Measurements from ENCODE around the gene ZNF83.
"Not testable (repeated sequence)": the region's sequence is repeated elsewhere in the genome, so short reads cannot be mapped to it uniquely, and the experiment has no call there.

ZNF83 gene

DNA sequence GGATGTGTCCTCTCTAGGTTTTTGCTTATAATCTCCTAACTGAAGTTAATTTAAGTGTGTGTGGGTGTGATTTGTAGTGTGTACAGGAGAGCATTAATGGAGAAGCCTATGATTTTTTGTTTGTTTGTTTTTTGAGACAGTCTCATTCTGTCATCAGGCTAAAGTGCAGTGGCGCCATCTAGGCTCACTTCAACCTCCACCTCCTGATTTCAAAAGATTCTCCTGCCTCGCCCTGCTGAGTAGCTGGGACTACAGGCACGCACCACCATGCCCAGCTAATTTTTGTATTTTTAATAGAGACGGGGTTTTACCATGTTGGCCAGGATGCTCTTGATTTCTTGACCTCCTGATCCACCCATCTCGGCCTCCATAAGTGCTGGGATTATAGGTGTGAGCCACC is 47.4 kb downstream of the ZNF83 start:
- Histone ChIP-seq H3K9me3 (ENCODE audit: control insufficient read depth in 1 of 2, low read length in 2 of 2) (peaks cover 5 to 27% of the 10 kb centered on the region in 2 donors), H3K36me3 (ENCODE audit: control insufficient read depth in 1 of 2, insufficient read depth in 2 of 2, low read length in 2 of 2) (peaks cover 19 to 41% of the 10 kb centered on the region in 2 donors), H3K9ac (ENCODE audit: low read depth in 1 of 2, low read length in 2 of 2) (no peak overlapping the region), H3K27ac (ENCODE audit: low read depth, low read length) (no peak overlapping the region), H3K4me1 (ENCODE audit: control insufficient read depth in 1 of 2, insufficient read depth in 2 of 2, low read length in 2 of 2) (no peaks in the 10 kb centered on the region), H3K4me3 (ENCODE audit: low read depth in 1 of 2, low read length in 2 of 2) (no peak overlapping the region), H3K27me3 (ENCODE audit: control insufficient read depth in 1 of 2, insufficient read depth in 2 of 2, low read length in 2 of 2) (no peaks in the 10 kb centered on the region)

DNA sequence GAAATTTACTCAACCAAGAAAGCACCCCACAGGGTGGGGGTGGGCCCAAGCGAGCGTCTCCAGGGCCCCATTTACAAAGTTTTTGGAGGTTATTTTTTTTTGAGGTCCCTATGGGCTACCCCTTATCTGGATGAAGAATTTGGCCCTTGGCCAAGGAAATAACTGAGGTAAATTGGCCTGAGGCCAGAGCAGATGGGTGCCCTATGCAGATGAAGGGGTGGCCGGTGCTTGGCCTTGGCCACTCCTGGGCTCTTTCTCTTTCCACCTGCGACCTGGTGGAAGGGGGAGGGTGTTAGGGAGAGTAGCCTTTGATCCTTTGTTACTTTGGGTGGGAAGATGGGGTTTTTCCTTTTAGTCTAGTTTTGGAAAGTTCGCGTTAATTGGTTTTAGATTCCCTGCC is 52.6 kb downstream of the ZNF83 start:
- H3K9ac ChIP-seq (ENCODE audit: low read depth in 1 of 2, low read length in 2 of 2): no peak overlapping the region
- peaks cover 48 to 62% of the 10 kb centered on the region in 2 donors for H3K36me3 ChIP-seq (ENCODE audit: control insufficient read depth in 1 of 2, insufficient read depth in 2 of 2, low read length in 2 of 2)
- H3K9me3 ChIP-seq (ENCODE audit: control insufficient read depth in 1 of 2, low read length in 2 of 2): peaks cover 36 to 52% of the 10 kb centered on the region in 2 donors
- no peak overlapping the region for H3K27ac ChIP-seq (ENCODE audit: low read depth, low read length)
- H3K27me3 ChIP-seq (ENCODE audit: control insufficient read depth in 1 of 2, insufficient read depth in 2 of 2, low read length in 2 of 2): no peaks in the 10 kb centered on the region
- H3K4me3 ChIP-seq (ENCODE audit: low read depth in 1 of 2, low read length in 2 of 2): no peak overlapping the region
- no peaks in the 10 kb centered on the region for H3K4me1 ChIP-seq (ENCODE audit: control insufficient read depth in 1 of 2, insufficient read depth in 2 of 2, low read length in 2 of 2)

DNA sequence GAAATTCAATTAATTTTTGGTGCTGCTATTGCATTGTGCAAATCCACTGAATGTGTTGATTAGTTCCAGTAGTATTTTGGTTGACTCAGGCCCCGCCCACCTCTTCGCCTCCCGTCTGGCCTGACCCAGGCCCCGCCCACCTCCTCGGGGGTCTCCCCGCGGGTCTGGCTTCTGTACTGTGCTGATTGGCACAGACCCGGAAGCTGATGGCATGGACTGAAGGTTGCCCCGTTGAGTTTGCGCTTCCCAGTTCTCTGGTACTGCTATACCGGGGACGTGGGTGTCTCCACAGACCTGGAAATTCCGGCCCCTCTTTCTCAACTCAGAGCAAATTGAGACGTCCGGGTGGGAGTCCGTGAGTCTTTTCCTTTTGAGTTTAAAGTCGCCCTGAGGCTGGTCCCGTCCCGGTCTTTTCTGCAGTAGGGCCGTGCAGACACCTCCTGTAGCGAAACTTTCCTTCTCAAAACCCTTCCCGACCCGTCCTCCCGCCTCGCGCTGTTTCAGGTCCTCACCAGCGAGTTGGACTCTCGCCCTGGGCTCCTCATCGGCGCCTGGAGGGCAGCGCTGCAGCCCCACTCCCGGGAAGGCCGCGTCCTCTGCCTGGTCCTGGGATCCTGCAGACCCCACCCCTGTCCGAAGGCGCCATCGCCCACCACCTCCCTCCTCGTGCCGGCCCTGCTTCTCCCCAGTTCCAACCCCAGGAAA is 53.3 kb downstream of the ZNF83 start:
- Histone ChIP-seq H3K36me3 (ENCODE audit: control insufficient read depth in 1 of 2, insufficient read depth in 2 of 2, low read length in 2 of 2) (peaks cover 48 to 61% of the 10 kb centered on the region in 2 donors), H3K27me3 (ENCODE audit: control insufficient read depth in 1 of 2, insufficient read depth in 2 of 2, low read length in 2 of 2) (no peaks in the 10 kb centered on the region), H3K4me1 (ENCODE audit: control insufficient read depth in 1 of 2, insufficient read depth in 2 of 2, low read length in 2 of 2) (no peaks in the 10 kb centered on the region), H3K9ac (ENCODE audit: low read depth in 1 of 2, low read length in 2 of 2) (no peak overlapping the region), H3K9me3 (ENCODE audit: control insufficient read depth in 1 of 2, low read length in 2 of 2) (peaks cover 36 to 52% of the 10 kb centered on the region in 2 donors), H3K27ac (ENCODE audit: low read depth, low read length) (no peak overlapping the region), H3K4me3 (ENCODE audit: low read depth in 1 of 2, low read length in 2 of 2) (no peak overlapping the region)

DNA sequence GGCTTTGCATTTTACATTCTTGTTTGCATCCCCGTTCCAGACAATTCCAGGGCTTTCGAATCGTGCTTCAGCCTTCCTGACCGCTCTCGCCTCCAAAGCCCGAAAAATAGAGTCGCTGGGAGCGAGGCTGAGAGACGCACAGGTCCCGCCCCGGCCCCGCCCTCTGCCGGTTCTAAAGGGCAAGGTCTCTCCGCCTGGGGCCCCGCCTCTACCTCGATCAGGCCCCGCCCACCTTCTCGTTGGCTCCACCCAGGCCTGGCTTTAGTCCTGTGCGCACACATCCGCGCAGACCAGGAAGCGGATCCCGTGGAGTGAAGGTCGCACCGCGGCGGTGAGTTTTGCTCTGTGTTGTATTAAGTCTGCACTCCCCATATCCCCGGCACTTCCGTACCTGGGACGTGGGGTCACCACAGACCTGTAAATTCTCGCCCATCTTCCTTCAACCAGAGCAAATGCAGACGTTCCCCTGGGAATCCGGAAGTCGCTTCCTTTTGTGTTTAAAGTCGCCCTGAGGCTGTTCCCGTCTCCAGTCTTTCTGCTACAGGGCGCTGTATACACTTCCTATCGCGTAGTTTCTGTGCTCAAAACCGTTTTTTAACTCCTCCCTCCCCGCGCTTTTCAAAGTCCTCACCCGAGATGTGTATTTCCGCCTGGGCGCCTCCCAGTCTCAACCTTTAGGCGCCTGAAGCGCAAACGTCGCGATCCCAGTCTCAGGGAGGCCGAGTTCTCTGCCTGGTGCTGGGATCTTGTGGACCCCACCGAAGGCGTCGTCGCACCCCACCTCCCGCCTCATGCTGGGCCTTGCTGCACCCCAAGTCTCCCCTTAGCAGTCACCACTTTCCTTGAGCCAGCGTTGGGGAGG is 67.9 kb downstream of the ZNF83 start, which contains the start of gene ZNF701:
Gene ZNF701 (plus strand): TSS at position 288 of the 862 bp plus-strand sequence. CDS start 3,861 bp downstream, outside the sequence.
- Histone ChIP-seq H3K4me1 (ENCODE audit: control insufficient read depth in 1 of 2, insufficient read depth in 2 of 2, low read length in 2 of 2) (peaks cover 0 to 13% of the 10 kb centered on the region in 2 donors), H3K9me3 (ENCODE audit: control insufficient read depth in 1 of 2, low read length in 2 of 2) (peaks cover 26 to 41% of the 10 kb centered on the region in 2 donors), H3K27me3 (ENCODE audit: control insufficient read depth in 1 of 2, insufficient read depth in 2 of 2, low read length in 2 of 2) (no peaks in the 10 kb centered on the region), H3K9ac (ENCODE audit: low read depth in 1 of 2, low read length in 2 of 2) (peak within 1 kb of the TSS; percentile 69 to 87), H3K4me3 (ENCODE audit: low read depth in 1 of 2, low read length in 2 of 2) (peak within 1 kb of the TSS; percentile 90 to 94), H3K27ac (ENCODE audit: low read depth, low read length) (peak within 1 kb of the TSS; percentile 82), H3K36me3 (ENCODE audit: control insufficient read depth in 1 of 2, insufficient read depth in 2 of 2, low read length in 2 of 2) (peaks cover 19 to 30% of the 10 kb centered on the region in 2 donors)

DNA sequence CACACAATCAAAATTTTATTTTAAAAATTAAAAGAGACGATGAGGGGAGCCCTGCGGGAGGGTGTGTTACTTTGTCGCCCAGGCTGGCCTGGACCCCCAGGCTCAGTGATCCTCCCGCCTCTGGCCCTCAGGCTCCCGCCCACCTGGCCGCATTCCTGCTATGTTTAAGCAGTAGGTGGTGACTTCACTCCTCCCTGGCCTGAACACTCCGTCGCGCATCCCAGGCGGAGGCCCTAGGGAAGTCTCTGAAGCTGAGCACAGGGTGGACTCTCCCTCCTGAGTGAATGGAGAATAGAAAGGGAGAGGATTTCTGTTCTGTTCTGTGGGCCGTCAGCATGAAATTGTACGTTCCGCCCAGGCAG is 68.5 kb downstream of the ZNF83 start:
- Histone ChIP-seq H3K9me3 (ENCODE audit: control insufficient read depth in 1 of 2, low read length in 2 of 2) (peaks cover 29 to 44% of the 10 kb centered on the region in 2 donors), H3K36me3 (ENCODE audit: control insufficient read depth in 1 of 2, insufficient read depth in 2 of 2, low read length in 2 of 2) (peaks cover 18 to 26% of the 10 kb centered on the region in 2 donors), H3K9ac (ENCODE audit: low read depth in 1 of 2, low read length in 2 of 2) (peak overlapping the region in 1 of 2 donors; percentile 54), H3K27ac (ENCODE audit: low read depth, low read length) (peak overlapping the region; percentile 62), H3K4me1 (ENCODE audit: control insufficient read depth in 1 of 2, insufficient read depth in 2 of 2, low read length in 2 of 2) (peaks cover 0 to 13% of the 10 kb centered on the region in 2 donors), H3K4me3 (ENCODE audit: low read depth in 1 of 2, low read length in 2 of 2) (peak overlapping the region; percentile 90 to 94)
- H3K27me3 ChIP-seq (ENCODE audit: control insufficient read depth in 1 of 2, insufficient read depth in 2 of 2, low read length in 2 of 2): not testable (repeated sequence)

DNA sequence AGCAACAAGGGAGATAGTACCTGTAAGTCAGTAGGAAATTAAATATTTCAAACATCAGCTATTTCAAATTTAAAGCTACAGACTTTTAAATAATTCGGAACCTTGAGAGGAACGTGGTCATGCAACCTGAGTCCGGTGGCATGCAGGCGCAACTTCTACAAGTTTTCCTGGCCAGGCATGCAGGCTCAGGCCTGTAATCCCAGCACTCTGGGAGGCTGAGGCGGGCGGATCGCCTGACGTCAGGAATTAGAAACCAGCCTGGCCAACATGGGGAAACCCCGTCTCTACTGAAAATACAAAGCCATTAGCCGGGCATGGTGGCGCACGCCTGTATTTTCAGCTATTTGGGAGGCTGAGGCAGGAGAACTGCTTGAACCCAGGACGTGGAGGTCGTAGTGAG is 70.2 kb downstream of the ZNF83 start:
- H3K9me3 ChIP-seq (ENCODE audit: control insufficient read depth in 1 of 2, low read length in 2 of 2): peaks cover 44 to 47% of the 10 kb centered on the region in 2 donors
- no peak overlapping the region for H3K27ac ChIP-seq (ENCODE audit: low read depth, low read length)
- peaks cover 0 to 13% of the 10 kb centered on the region in 2 donors for H3K4me1 ChIP-seq (ENCODE audit: control insufficient read depth in 1 of 2, insufficient read depth in 2 of 2, low read length in 2 of 2)
- peaks cover 14 to 27% of the 10 kb centered on the region in 2 donors for H3K36me3 ChIP-seq (ENCODE audit: control insufficient read depth in 1 of 2, insufficient read depth in 2 of 2, low read length in 2 of 2)
- H3K9ac ChIP-seq (ENCODE audit: low read depth in 1 of 2, low read length in 2 of 2): no peak overlapping the region
- H3K27me3 ChIP-seq (ENCODE audit: control insufficient read depth in 1 of 2, insufficient read depth in 2 of 2, low read length in 2 of 2): no peaks in the 10 kb centered on the region
- no peak overlapping the region for H3K4me3 ChIP-seq (ENCODE audit: low read depth in 1 of 2, low read length in 2 of 2)

DNA sequence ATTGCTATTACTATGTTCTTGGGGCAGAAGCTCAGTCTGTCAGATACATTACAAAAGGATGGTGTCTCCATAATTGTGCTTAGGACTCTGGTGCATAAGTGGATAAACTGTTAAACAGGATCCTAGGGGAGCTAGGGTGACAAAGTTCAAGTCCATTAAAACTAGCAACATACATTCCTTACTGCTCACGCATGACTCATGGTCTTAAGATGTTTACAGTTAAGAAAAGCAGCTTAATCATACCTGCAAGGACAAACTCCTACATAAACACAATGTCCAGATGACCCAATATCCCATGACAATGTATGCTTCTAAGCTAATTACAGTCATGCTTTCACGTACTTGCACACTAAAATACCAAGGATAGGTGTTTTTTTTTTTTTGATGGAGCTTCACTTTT is 71.6 kb downstream of the ZNF83 start:
- Histone ChIP-seq H3K36me3 (ENCODE audit: control insufficient read depth in 1 of 2, insufficient read depth in 2 of 2, low read length in 2 of 2) (peaks cover 10 to 24% of the 10 kb centered on the region in 2 donors), H3K4me3 (ENCODE audit: low read depth in 1 of 2, low read length in 2 of 2) (no peak overlapping the region), H3K27ac (ENCODE audit: low read depth, low read length) (no peak overlapping the region), H3K9me3 (ENCODE audit: control insufficient read depth in 1 of 2, low read length in 2 of 2) (peaks cover 46 to 50% of the 10 kb centered on the region in 2 donors), H3K27me3 (ENCODE audit: control insufficient read depth in 1 of 2, insufficient read depth in 2 of 2, low read length in 2 of 2) (no peaks in the 10 kb centered on the region), H3K4me1 (ENCODE audit: control insufficient read depth in 1 of 2, insufficient read depth in 2 of 2, low read length in 2 of 2) (peaks cover 0 to 13% of the 10 kb centered on the region in 2 donors), H3K9ac (ENCODE audit: low read depth in 1 of 2, low read length in 2 of 2) (no peak overlapping the region)

DNA sequence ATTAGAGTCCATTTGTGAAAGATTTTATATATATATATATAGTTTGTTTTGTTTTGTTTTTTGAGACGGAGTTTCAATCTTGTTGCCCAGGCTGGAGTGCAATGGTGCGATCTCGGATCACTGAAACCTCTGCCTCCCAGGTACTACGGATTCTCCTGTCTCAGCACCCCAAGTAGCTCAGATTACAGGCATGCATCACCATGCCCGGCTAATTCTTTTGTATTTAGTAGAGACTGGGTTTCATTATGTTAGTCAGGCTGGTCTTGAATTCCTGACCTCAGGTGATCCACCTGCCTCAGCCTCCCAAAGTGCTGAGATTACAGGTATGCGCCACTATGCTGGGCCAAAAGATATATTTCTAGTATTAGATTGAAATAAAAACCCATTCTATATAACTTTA is 72.0 kb downstream of the ZNF83 start:
- Histone ChIP-seq H3K36me3 (ENCODE audit: control insufficient read depth in 1 of 2, insufficient read depth in 2 of 2, low read length in 2 of 2) (peaks cover 10 to 27% of the 10 kb centered on the region in 2 donors), H3K4me1 (ENCODE audit: control insufficient read depth in 1 of 2, insufficient read depth in 2 of 2, low read length in 2 of 2) (peaks cover 0 to 12% of the 10 kb centered on the region in 2 donors), H3K4me3 (ENCODE audit: low read depth in 1 of 2, low read length in 2 of 2) (no peak overlapping the region), H3K27me3 (ENCODE audit: control insufficient read depth in 1 of 2, insufficient read depth in 2 of 2, low read length in 2 of 2) (no peaks in the 10 kb centered on the region), H3K9me3 (ENCODE audit: control insufficient read depth in 1 of 2, low read length in 2 of 2) (peaks cover 46 to 51% of the 10 kb centered on the region in 2 donors), H3K27ac (ENCODE audit: low read depth, low read length) (no peak overlapping the region), H3K9ac (ENCODE audit: low read depth in 1 of 2, low read length in 2 of 2) (no peak overlapping the region)
